AML-193 (cell line): ENCODE measurements around the gene DCLK1.
"Not testable (repeated sequence)": the region's sequence is repeated elsewhere in the genome, so short reads cannot be mapped to it uniquely, and the experiment has no call there.

Experiments used
- DNase-seq, 2 experiments: peaks; one replicate each; lab custom pipeline; 2025; lab: John Stamatoyannopoulos, UW

The DCLK1 gene

GRCh38 chr13:36084131-36084530 is 47.1 kb downstream of the DCLK1 start:
- DNase-seq: no peak

GRCh38 chr13:36082806-36083205 is 48.4 kb downstream of the DCLK1 start:
- no peak for DNase-seq

DNA sequence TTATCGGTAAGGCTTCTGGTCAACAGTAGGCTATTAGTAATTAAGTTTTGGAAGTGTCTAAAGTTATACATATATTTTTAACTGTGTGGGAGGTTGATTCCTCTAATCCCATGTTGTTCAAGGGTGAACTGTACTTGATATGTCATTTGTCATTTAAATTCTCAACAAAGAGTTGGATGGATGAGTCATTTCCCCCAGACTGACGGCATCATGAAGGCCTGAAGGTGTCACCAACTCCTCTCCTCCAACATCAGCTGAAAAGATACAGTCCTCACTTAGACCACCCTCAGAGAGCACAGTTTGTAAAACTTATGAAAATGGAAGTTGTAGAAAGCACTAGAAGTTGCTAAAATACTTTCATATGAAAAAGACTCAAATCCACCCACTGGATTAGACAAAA is 48.8 kb downstream of the DCLK1 start:
- DNase-seq: no peak

DNA sequence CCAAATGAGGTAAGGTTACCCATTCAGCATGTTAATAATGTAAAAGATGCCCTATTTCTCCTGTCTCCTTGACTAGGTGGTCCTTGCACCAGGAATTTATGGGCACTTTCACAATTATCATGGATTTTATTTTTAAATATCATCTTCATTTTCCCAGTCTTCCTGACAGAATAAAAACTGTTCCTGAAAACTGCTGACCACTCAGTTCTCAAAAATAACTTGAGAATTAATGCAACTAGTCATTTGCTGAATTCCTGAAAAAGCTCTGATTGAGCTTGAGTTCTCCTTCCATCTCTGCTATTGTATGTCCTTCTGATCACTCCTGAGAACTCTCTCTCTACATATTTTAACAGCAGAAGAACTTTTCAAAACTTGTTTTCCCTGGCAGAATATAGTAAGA is 55.0 kb downstream of the DCLK1 start:
- no peak for DNase-seq

DNA sequence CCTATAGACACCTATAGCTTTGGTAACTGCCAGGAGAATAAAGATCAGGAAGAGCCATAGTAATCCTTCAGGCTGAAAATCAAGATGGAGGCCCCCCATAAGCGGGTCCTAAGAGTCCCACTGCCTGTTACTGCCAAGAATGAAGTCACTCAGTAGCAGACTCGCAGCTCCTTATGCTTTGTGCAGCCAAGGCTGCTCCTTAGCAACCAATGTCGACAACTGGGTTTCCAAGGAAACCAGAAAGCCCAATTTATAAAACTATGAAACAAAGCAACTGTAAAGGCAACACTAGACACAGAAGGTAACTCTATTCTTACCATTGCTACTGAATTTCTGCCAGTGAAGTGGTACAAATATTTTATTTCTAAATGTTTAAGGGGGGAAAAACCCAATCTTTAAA is 56.5 kb downstream of the DCLK1 start:
- no peak for DNase-seq

DNA sequence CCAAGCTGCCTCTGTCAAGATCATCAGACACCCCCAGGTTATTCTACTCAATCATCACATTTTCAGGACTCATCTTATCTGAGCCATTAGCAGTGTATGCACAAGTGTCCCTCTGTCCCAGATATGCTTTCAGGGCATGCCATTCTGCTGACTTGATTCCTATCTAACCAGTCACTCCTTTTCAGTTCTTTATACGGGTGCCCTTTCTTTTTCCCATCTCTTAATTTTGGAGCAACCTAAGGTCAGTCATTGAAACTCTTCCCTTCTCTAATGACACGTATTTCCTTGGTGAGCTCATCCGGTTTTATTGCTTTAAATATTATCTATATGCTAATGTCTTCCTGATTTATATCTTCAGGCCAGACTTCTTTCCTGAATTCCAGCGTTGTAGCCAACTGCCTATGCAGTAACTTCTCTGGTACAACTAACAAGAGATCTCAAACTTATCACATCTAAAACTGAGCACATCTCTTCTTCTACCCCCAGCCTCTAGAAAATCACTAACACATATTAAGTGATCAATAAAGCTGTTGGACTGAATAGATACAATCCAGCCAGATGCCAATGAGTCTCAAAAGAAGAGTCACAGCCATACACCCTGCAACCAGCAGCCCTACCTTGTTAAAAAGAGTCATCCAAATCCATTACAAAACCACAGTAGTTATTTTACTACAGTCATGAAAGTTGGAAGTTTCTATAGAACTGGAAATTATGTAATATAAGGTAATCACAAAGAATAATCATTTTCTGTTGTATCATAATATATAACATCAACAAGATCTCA is 58.8 kb downstream of the DCLK1 start:
- no peak for DNase-seq

- DNase-seq: not testable (repeated sequence)
Measured at GRCh38 chr13:36070504-36071192, 60.5 kb downstream of the DCLK1 start.

GRCh38 chr13:36069881-36070366 is 61.3 kb downstream of the DCLK1 start:
- DNase-seq: no peak

DNA sequence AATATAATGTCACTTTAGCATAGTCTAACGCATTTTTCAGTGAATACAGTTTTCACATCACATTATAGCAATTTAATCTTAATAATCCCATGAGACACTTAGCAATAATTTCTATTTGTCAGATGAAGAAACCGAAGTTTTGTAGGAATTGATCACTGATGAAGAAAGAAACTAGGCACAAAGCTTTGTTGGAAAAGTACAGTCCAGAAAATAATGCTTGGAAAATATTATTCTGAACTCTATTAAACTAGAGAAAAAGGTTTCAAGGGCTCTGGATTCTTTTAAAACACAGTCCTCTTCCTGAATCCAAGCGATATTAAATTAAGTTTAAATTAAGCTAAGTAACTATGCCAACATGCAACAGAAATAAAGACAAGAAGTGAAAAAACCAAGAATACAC is 62.2 kb downstream of the DCLK1 start:
- no peak for DNase-seq

- no peak for DNase-seq
Measured at GRCh38 chr13:36068566-36068965, 62.6 kb downstream of the DCLK1 start.

DNA sequence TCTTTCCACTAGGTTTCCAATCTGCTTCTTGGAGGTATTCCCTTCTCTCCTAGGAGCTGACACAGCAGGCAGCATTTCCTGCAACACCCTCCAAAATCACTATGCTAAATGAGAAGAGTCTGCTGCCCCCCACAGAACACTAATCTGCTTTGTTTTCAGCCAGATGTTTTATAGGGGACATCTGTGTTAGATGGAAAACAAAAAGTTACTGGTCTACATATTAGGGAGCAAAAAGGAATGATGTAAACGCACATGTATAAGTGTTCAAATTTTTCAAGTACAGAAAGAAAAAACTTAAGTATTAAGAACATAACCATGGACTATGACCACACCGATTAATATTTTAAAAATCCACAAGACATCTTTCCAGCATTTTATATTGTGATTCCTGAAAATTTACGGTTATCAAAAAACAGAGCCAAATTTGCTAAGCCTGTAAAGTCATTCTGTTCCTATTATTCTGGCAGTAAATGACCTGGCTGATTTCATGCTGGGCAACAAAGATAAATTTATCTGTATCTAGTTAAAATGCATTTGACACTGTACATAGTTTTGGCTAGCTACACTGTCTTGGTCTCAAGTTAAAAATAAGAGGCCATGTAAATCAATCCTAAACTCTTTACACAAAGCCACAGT is 63.3 kb downstream of the DCLK1 start:
- DNase-seq: no peak

DNA sequence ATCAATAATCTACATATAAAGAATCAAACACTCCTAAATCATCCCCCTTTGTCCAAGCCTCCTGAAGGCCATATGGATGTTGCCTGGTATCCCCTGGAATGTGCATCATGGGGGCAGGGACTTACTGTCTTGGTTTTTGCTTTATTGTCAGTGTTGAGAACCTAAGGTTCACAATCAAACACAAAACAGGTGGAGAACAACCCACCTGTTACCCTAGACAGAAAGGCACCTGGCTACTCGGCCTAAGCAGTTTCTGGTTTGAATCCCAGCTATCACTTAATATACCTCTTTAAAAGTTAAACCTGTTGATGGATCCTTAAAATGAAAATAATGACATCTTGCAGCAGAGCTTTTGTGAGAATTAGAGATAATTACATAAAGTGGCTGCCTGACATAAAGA is 68.9 kb downstream of the DCLK1 start:
- DNase-seq: no peak

- no peak for DNase-seq
Measured at GRCh38 chr13:36061621-36062020, 69.6 kb downstream of the DCLK1 start.

DNA sequence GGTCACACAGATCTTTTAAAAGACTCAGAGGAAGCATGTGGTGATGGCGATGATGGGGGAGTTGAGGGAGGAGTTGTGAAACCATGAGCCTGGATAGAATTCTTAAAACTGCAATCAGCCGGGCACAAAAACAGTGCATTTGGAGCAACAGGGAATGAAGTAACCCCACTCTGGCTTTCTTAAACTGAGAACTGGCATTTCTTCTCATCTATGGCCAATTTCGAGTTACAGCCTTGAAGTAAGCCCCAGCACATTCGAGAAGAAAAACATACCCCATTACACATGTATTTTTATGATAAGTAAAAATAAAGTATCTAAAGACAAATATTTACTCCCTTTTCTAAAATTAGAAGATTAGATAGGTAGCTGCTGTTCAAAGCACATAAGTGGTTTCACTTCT is 70.1 kb downstream of the DCLK1 start:
- no peak for DNase-seq

DNA sequence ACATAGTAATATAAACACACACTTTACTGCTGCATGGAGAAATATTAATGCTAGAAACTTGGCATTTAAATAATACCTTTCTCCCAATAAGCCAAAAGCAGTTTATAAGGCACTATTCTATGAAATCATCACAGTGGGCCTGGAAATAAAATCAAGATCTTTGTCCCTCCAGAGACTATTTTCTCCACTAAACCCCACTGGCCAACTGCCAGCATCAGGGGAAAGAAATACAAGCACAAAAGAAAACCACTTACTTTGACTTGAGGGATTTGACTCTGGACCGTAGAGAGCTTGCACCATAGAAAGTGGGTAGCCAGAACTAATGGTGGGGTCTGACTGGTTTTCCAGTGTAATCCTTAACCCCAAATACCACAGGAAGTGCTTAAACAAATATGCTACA is 71.9 kb downstream of the DCLK1 start:
- DNase-seq: no peak

GRCh38 chr13:36058116-36058515 is 73.1 kb downstream of the DCLK1 start:
- no peak for DNase-seq

GRCh38 chr13:36057547-36057946 is 73.6 kb downstream of the DCLK1 start:
- no peak for DNase-seq

DNA sequence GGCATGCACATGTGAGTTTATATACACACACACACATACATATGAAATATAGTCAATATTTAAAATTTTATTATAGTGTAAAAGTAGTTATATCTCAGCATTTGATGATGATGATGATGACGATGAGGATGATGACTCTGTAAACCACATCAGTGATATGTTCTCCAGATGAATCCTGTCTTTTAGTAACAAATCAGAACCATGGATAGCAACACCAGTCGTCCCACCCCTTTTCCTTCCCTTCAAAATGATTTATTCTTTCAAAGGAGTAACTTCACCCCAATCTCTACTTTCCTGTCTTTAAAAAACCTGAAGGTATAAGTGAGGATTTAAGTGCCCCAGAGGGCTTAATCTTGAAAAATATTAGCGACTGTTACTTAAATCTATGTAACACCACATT is 74.1 kb downstream of the DCLK1 start:
- DNase-seq: no peak

GRCh38 chr13:36055366-36055765 is 75.8 kb downstream of the DCLK1 start:
- no peak for DNase-seq

- no peak for DNase-seq
Measured at GRCh38 chr13:36054041-36054440, 77.1 kb downstream of the DCLK1 start.

- DNase-seq: no peak
Measured at GRCh38 chr13:36051082-36051481, 80.1 kb downstream of the DCLK1 start.

DNA sequence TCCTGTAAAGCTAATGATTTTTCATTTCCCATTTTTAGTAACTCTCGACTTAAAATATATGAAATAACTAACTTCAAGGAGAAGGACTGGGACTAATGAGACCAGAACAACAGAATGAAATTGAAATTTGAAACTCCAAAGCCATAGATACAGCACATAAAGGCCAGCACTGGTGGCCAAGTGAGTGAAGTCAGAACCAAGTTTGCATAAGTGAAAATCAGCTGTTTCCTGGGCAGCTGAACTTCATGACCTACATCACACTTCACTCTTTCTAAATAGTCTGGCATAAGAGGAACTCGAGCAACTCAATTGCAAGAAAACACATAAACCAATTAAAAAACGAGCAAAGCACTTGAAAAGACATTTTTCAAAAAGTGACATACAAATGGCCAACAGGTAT is 84.5 kb downstream of the DCLK1 start:
- DNase-seq: no peak
